ENCODE data around the gene MYRFL.

The MYRFL gene

GRCh38 chr12:69935651-69936100 lies 110.6 kb downstream of the MYRFL start:
- DNase-seq, result peak; percentile 76

GRCh38 chr12:69936214-69936731 lies 111.2 kb downstream of the MYRFL start:
- peak; percentile 98 for DNase-seq

GRCh38 chr12:69936766-69937165 lies 111.7 kb downstream of the MYRFL start:
- DNase-seq, result no peak

- DNase-seq, result no peak
Measured at GRCh38 chr12:69947123-69947522, 122.1 kb downstream of the MYRFL start.

- DNase-seq, result no peak
Measured at GRCh38 chr12:69947897-69948296, 122.9 kb downstream of the MYRFL start.

GRCh38 chr12:69948851-69949250 lies 123.8 kb downstream of the MYRFL start:
- DNase-seq, result no peak

GRCh38 chr12:69949311-69950002 lies 124.4 kb downstream of the MYRFL start:
- DNase-seq, result no peak

GRCh38 chr12:69951108-69951507 lies 126.1 kb downstream of the MYRFL start:
- no peak for DNase-seq

GRCh38 chr12:69952890-69953289 lies 127.9 kb downstream of the MYRFL start:
- DNase-seq, result no peak

- no peak for DNase-seq
Measured at GRCh38 chr12:69961246-69961645, 136.2 kb downstream of the MYRFL start.

- peak; percentile 93 for DNase-seq
Measured at GRCh38 chr12:69966409-69966808, 141.4 kb downstream of the MYRFL start.

- no peak for DNase-seq
Measured at GRCh38 chr12:69966839-69967238, 141.8 kb downstream of the MYRFL start.

- DNase-seq, result no peak
Measured at GRCh38 chr12:69969011-69969410, 144.0 kb downstream of the MYRFL start.

- DNase-seq, result no peak
Measured at GRCh38 chr12:69972136-69972535, 147.1 kb downstream of the MYRFL start.

- DNase-seq, result no peak
Measured at GRCh38 chr12:69978020-69978419, 153.0 kb downstream of the MYRFL start.

- DNase-seq, result no peak
Measured at GRCh38 chr12:69981881-69982475, 157.0 kb downstream of the MYRFL start.

- DNase-seq, result no peak
Measured at GRCh38 chr12:69984241-69984640, 159.2 kb downstream of the MYRFL start.

GRCh38 chr12:69985656-69986055 lies 160.6 kb downstream of the MYRFL start:
- DNase-seq, result peak; percentile 67

GRCh38 chr12:69986114-69986513 lies 161.1 kb downstream of the MYRFL start:
- no peak for DNase-seq

GRCh38 chr12:69987579-69988091 lies 162.6 kb downstream of the MYRFL start:
- DNase-seq, result peak; percentile 71

- DNase-seq, result no peak
Measured at GRCh38 chr12:69988481-69989321, 163.7 kb downstream of the MYRFL start.

GRCh38 chr12:69991690-69992288 lies 166.8 kb downstream of the MYRFL start:
- no peak for DNase-seq

GRCh38 chr12:69993433-69993832 lies 168.4 kb downstream of the MYRFL start:
- no peak for DNase-seq
